ENCODE data around the gene ELK3.

DNA sequence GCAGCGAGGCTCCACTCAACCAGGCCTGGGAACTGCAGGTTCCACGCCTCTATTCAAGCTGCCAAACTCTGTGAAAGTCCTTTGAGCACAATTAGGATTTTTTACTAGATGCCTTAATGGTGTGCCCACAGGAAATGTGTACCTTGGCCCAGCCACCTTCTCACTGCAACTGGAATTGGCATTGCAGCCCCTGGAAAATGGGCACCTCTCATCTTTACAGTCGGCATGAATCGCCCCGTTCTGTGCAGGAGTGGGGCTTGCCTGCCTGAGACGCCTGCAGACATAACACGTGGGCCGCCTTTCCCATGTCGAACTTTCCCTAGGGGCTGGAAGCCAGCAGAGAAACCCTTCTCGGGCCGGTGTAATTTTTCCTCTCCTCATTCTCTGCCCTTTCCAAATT, 42.0 kb upstream of the ELK3 start:
- TF ChIP-seq ZNF184 (tag by site-specific recombination; IDR thresholded peaks at IDR 0.05): no peak
- no peak for TF ChIP-seq ZNF555 (tag by site-specific recombination; conservative IDR thresholded peaks at IDR 0.05)
- no peak for TF ChIP-seq YY2 (tag by site-specific recombination; IDR thresholded peaks at IDR 0.05)
- TF ChIP-seq ZNF830 (tag by site-specific recombination; IDR thresholded peaks at IDR 0.05; ENCODE audit: low read depth): no peak
- TF ChIP-seq YY1 (tag by site-specific recombination; IDR thresholded peaks at IDR 0.05): no peak
- no peak for TF ChIP-seq ZNF214 (tag by site-specific recombination; IDR thresholded peaks at IDR 0.05; ENCODE audit: borderline replicate concordance)
- TF ChIP-seq SCRT1 (tag by site-specific recombination; IDR thresholded peaks at IDR 0.05; ENCODE audit: borderline replicate concordance): no peak
- no peak for TF ChIP-seq ZFP3 (tag by site-specific recombination; IDR thresholded peaks at IDR 0.05; ENCODE audit: low read depth)
- no peak for TF ChIP-seq ZNF48 (tag by site-specific recombination; IDR thresholded peaks at IDR 0.05)
- TF ChIP-seq ZNF670 (tag by site-specific recombination; IDR thresholded peaks at IDR 0.05; ENCODE audit: low read depth): no peak
- TF ChIP-seq, protein P1, sequence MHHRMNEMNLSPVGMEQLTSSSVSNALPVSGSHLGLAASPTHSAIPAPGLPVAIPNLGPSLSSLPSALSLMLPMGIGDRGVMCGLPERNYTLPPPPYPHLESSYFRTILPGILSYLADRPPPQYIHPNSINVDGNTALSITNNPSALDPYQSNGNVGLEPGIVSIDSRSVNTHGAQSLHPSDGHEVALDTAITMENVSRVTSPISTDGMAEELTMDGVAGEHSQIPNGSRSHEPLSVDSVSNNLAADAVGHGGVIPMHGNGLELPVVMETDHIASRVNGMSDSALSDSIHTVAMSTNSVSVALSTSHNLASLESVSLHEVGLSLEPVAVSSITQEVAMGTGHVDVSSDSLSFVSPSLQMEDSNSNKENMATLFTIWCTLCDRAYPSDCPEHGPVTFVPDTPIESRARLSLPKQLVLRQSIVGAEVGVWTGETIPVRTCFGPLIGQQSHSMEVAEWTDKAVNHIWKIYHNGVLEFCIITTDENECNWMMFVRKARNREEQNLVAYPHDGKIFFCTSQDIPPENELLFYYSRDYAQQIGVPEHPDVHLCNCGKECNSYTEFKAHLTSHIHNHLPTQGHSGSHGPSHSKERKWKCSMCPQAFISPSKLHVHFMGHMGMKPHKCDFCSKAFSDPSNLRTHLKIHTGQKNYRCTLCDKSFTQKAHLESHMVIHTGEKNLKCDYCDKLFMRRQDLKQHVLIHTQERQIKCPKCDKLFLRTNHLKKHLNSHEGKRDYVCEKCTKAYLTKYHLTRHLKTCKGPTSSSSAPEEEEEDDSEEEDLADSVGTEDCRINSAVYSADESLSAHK (tag by site-specific recombination; IDR thresholded peaks at IDR 0.05): no peak
- no peak for TF ChIP-seq ZNF2 (tag by site-specific recombination; IDR thresholded peaks at IDR 0.05)
- TF ChIP-seq, protein P2, sequence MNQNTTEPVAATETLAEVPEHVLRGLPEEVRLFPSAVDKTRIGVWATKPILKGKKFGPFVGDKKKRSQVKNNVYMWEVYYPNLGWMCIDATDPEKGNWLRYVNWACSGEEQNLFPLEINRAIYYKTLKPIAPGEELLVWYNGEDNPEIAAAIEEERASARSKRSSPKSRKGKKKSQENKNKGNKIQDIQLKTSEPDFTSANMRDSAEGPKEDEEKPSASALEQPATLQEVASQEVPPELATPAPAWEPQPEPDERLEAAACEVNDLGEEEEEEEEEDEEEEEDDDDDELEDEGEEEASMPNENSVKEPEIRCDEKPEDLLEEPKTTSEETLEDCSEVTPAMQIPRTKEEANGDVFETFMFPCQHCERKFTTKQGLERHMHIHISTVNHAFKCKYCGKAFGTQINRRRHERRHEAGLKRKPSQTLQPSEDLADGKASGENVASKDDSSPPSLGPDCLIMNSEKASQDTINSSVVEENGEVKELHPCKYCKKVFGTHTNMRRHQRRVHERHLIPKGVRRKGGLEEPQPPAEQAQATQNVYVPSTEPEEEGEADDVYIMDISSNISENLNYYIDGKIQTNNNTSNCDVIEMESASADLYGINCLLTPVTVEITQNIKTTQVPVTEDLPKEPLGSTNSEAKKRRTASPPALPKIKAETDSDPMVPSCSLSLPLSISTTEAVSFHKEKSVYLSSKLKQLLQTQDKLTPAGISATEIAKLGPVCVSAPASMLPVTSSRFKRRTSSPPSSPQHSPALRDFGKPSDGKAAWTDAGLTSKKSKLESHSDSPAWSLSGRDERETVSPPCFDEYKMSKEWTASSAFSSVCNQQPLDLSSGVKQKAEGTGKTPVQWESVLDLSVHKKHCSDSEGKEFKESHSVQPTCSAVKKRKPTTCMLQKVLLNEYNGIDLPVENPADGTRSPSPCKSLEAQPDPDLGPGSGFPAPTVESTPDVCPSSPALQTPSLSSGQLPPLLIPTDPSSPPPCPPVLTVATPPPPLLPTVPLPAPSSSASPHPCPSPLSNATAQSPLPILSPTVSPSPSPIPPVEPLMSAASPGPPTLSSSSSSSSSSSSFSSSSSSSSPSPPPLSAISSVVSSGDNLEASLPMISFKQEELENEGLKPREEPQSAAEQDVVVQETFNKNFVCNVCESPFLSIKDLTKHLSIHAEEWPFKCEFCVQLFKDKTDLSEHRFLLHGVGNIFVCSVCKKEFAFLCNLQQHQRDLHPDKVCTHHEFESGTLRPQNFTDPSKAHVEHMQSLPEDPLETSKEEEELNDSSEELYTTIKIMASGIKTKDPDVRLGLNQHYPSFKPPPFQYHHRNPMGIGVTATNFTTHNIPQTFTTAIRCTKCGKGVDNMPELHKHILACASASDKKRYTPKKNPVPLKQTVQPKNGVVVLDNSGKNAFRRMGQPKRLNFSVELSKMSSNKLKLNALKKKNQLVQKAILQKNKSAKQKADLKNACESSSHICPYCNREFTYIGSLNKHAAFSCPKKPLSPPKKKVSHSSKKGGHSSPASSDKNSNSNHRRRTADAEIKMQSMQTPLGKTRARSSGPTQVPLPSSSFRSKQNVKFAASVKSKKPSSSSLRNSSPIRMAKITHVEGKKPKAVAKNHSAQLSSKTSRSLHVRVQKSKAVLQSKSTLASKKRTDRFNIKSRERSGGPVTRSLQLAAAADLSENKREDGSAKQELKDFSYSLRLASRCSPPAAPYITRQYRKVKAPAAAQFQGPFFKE (tag by site-specific recombination; IDR thresholded peaks at IDR 0.05; ENCODE audit: borderline replicate concordance): no peak

All from HEK293 (cell line).